ENCODE measurements around the gene CDK15.

Gene CDK15

DNA sequence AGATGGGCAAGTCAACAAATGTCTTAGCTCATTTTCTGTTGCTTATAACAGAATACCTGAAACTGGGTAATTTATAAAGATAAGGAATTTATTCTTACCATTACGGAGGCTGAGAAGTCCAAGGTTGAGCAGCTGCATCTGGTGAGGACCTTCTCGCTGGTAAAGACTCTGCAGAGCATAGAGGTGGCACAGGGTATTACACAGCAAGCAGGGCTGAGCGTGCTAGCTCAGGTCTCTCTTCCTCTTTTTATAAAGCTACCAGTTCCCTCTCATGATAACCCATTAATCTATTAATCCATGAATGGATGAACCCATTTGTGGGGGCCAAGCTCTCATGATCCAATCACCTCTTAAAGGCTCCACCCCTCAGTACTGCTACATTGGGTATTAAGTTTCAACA, 109.1 kb downstream of the CDK15 start:
- DNase-seq: no peak

DNA sequence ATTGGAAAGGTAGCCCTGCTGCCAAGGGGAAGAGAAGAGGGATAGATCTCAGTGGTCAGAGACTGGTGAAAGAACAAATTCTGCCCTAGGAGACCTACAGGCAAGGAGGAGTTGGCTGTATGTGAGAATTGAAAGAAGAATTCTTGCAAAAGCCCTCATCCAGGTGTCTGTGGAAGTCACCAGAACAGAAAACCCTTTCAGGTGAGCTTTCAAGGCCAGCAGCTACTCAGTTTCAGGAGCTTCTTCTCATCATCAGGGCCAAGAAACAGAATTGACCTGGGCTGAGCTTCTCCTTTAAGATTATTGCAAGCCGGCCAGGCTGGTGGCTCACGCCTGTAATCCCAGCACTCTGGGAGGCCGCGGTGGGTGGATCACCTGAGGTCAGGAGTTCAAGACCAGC, 110.2 kb downstream of the CDK15 start:
- no peak for DNase-seq

- no peak for DNase-seq
Observed at GRCh38 chr2:201918616-201919307, 112.4 kb downstream of the CDK15 start.

- no peak for DNase-seq
Observed at GRCh38 chr2:201919308-201919634, 112.9 kb downstream of the CDK15 start.

DNA sequence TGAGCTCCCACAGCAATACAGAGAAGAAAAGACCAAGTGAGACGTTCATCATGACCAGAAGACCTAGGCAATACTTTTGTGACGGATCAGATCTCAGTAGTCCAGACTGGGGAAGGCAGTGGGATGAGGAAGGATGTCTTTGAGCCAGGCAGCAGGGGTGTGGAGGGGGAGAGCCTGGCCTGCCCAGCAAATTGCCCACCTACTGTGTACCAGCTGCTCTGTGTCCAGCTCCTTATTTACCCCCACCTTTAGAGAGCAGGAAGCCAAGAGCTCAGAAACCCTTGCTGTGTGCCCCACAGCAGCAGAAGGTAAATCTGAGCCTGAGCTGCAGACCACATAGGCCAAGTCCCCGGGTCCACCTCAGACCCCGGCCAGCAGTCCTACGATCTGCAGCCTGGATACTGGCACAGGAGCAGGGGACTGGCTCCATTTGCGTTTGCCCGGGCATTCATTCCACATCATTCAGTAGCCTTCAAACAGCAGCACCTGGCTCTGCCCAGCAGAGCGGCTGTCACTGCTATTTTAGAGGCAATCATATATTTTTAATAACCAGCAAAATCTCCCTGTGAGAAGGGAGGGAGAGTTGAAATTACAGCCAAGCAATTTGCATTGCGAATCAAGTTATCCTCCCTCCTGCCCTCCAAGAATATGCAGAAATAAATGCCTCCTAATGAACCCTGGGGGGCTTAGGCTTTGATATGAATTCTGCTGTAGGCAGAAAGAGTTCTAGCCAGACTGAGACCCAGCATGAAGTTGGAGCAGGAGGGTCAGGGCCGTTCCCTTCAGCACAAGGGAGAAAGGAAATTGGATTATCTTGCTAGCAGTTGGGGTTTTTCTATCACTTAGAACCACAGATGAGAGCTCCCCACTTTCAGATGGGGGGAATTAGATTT, 117.3 kb downstream of the CDK15 start:
- DNase-seq: peak; percentile 5

DNA sequence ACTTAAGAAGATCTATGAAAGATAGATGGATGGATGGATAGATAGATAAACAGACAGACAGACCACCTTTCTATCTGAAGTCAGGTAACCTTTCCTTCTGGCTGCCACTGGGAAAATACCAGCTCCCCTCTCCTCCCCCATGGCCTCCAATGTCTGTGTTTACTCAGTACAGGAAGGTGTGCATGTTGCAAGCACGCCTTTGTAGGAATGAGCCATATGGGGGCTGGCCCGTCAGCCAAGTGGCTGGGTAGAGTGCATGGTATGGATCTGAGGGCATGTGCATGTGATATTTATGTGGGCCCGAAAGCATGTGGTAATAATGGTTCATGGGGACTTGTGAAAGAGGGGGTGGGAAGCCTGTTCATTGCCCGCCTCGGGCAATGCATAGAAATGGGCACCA, 118.1 kb downstream of the CDK15 start:
- no peak for DNase-seq

DNA sequence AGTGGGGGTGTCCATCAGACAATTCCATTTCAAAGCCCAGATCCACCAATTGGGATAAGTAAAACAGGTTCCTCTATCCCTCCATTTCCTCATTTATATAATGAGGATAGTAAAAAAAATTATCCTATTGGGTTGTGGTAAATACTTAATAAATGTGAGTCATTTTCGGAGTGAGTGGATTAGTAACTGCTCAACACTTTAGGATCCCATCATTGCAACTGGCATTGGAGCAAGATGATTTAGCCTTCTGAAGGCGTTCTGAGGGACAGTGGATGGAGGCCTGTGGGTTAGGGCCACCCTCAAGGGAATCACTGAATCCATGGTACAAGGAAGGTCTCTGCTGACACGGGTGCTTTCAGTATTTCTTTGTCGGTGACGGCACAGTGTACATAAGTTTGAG, 118.7 kb downstream of the CDK15 start:
- DNase-seq: no peak

DNA sequence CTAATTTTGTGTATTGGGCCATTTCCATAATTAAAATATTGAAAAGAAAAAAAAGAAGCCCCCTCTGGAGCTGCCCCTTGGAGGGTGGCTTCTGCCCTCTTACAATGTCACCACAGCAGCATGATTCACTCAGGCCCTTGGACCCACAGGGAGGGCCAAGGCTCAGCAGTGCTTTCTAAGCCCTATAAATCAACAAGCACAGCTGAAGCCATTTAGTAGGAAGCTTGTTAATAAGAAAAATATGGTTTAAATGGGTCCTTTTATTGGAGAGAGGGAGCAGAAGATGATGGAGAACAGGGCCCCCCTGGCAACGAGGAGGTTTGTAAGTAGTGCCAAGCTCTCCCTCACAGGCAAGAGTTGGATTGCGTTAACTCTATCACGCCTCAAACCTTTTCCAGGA, 119.7 kb downstream of the CDK15 start:
- DNase-seq: no peak

GRCh38 chr2:201928363-201928762, 122.0 kb downstream of the CDK15 start:
- DNase-seq: no peak

DNA sequence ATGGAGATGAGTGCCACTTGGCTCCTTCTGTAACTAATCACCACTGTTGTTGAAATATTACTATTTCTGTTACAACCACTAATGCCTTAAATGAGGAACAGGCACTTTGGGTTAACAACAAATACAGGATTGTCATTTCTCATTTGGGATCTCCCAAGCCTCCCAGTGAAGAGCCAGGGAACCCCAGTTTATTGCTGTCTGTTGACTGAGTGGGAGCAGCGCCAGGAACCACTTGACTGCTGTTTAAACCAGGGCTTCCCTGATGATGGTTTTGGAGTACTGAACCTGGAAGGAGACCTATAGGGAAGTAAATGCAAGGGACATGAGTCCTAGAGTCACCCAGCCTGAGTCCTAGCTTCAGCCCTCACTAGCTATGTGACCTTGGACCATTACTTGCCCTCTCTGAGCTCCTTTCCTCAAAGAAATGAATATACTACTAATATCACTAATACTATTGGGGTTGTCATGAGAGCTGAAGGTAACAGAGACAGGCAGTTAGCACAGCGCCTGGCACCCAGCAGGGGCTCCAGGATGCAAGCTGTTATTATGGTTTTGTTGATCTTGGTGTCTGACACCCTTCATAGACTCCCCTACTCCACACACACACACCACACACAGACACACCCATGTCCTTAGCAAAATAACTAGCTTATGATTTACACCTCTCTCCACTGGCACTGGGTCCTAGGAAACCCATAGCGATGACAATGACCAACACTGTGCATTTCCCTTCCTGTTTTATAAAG, 123.1 kb downstream of the CDK15 start:
- DNase-seq: no peak

DNA sequence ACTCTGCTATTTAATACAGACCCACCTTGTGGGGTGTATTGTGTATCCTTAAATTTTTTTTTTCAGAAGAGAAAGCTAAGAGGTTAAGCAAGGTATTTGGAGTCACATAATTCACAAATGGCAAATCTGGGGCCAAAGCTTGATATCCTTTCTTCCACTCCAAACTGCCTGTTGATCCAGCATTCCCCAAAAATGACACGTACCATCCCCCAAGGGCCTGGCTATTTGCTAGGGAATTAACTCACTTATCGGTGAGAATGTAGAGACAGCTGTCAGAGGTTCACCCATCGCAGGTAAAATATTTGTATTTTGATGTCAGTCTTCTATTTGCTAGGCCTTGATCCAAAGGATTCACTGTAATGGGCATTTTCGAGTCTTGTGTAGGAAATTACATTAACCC, 123.7 kb downstream of the CDK15 start:
- DNase-seq: no peak

- DNase-seq: no peak
Observed at GRCh38 chr2:201930831-201931230, 124.5 kb downstream of the CDK15 start.

- no peak for DNase-seq
Observed at GRCh38 chr2:201931475-201931874, 125.1 kb downstream of the CDK15 start.

- no peak for DNase-seq
Observed at GRCh38 chr2:201931951-201932350, 125.6 kb downstream of the CDK15 start.

DNA sequence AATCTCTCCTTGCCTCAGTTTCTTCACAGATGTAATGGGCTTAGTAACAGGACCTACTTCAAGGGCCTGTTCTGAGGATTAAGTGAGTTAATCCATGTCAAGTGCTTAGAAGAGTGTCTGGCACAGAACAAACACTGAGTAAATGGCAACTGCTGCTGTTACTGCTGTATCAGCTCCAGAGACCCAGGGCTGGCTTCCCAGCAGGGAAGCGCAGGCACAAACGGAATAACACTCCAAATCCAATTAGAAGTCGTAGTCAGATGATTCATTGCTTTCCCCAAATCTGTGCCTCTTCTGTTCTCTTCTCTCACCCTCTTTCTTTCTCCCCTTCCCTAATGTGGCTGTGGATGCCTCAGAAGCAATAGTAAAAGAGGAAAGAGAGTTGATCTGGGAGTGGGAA, 126.2 kb downstream of the CDK15 start:
- DNase-seq: no peak

- no peak for DNase-seq
Observed at GRCh38 chr2:201933792-201934237, 127.5 kb downstream of the CDK15 start.

- no peak for DNase-seq
Observed at GRCh38 chr2:201936817-201937216, 130.5 kb downstream of the CDK15 start.

- no peak for DNase-seq
Observed at GRCh38 chr2:201937343-201937742, 131.0 kb downstream of the CDK15 start.

- no peak for DNase-seq
Observed at GRCh38 chr2:201938156-201938775, 131.9 kb downstream of the CDK15 start.

DNA sequence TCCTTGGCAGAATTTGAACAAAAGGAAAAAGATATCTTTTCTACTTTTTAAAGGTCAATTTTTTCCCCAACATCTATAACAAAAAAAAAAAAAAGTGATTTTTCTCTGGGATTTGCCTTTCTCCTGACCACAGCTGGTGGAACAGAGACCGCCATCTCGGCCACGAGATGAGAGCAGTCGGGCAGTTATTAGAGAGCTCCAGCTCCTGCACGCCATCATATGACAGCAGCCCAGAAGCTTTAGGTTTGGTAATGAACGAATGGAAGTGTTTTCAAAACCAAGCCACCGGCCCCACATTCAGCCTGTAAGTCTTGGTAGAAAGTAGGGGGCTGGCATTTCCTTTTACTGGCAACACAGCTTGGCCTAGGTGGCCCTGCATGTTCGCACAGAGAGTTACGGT, 132.4 kb downstream of the CDK15 start:
- no peak for DNase-seq

DNA sequence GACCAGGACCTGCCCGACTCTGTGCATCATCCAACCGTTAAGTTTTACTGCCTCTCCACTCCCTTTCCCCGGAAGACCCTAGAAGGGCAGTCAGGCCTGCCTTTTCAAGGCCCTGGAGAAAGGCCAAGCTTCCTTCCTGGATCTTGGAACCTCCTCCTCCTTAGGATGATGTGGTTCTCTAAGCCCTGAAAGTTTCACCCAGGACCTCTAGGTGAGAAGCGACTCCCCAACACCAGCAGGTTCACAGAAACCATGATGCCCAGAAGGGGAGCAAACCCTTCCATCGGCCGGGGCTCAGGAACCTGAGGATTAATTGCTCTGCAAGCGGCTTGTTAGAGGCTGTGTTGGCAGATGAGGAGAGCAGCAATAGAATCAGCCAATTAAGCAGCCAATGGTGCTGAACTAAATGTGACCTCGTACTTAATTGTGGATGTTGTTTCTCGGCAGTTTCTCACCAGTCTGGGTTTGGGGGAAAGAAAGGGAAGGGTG, 133.2 kb downstream of the CDK15 start:
- no peak for DNase-seq

DNA sequence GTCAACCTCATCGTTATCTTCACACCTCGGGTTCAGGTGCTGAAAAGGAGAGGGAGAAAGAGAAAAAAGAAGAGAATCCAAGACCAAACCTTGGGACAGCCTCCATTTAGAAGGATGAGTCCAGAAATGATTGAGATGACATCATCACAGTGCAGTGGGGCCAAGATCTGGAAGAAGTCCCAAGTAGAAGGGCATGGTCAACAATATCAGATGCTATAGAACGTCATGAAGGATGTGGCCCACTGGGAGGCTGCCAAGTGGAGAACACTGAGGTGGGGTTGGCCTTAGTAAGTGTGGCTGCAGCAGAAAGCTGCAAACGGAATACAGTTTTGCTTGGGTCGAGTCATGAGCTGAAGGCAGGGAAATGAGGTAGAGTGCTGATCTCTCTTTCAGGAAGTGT, 136.2 kb downstream of the CDK15 start:
- DNase-seq: no peak

Data from DMS 273 treated with DMSO at 0.1 percent for 48 hours (cell line).